DND-41 (cell line): ENCODE results near the gene SRD5A1.

Experiments used
- ATAC-seq: fragments of 200-7000 bp; cut with Tn5 transposase; 3 replicates; pipeline ENCODE4 v1.9.1; 2021; ENCODE audit warnings: low read depth; ENCODE audit not compliant: insufficient read depth
- DNase-seq: peaks from one replicate; pipeline ENCODE4 v3.0.0-alpha.2; 2020
- H2AFZ ChIP-seq: 2 replicates; pipeline ENCODE4 v1.6.0; 2012; ENCODE audit warnings: low read depth, low read length
- H3K27ac ChIP-seq: 2 replicates; pipeline ENCODE4 v1.5.1; 2012; ENCODE audit warnings: low read length, inconsistent platforms
- H3K27me3 ChIP-seq: fragments of 200-600 bp; sonication (generic); 2 replicates; pipeline ENCODE4 v1.6.0; 2012; ENCODE audit warnings: low read length, mild to moderate bottlenecking, inconsistent platforms; ENCODE audit not compliant: insufficient read depth, poor library complexity
- H3K36me3 ChIP-seq: 2 replicates; pipeline ENCODE4 v1.5.1; 2012; ENCODE audit warnings: low read length, inconsistent platforms; ENCODE audit not compliant: insufficient read depth
- H3K4me1 ChIP-seq: 2 replicates; pipeline ENCODE4 v1.5.1; 2012; ENCODE audit warnings: mild to moderate bottlenecking, low read length; ENCODE audit not compliant: insufficient read depth
- H3K4me2 ChIP-seq: 2 replicates; pipeline ENCODE4 v1.6.0; 2012; ENCODE audit warnings: mild to moderate bottlenecking, moderate library complexity, low read length, inconsistent platforms; ENCODE audit not compliant: insufficient read depth
- H3K4me3 ChIP-seq, 2 experiments: fragments of 200-600 bp in 1 of 2; shearing (Covaris generic) in 1 of 2; 2 replicates each; pipeline ENCODE4 v1.5.1; 2012 to 2016; ENCODE audit warnings: inconsistent platforms in 2 of 2, low read length in 2 of 2, mild to moderate bottlenecking in 2 of 2, low read depth in 1 of 2, moderate library complexity in 1 of 2
- H3K79me2 ChIP-seq: 2 replicates; pipeline ENCODE4 v1.6.0; 2012; ENCODE audit warnings: low read length, inconsistent platforms; ENCODE audit not compliant: insufficient read depth
- H3K9ac ChIP-seq: 2 replicates; pipeline ENCODE4 v1.6.0; 2012; ENCODE audit warnings: low read depth, mild to moderate bottlenecking, inconsistent platforms, low read length, moderate library complexity
- H3K9me3 ChIP-seq: 2 replicates; pipeline ENCODE4 v1.5.1; 2012; ENCODE audit warnings: low read length, moderate library complexity, mild to moderate bottlenecking, inconsistent platforms; ENCODE audit not compliant: insufficient read depth, severe bottlenecking
- H4K20me1 ChIP-seq: 2 replicates; pipeline ENCODE4 v1.6.0; 2012; ENCODE audit warnings: low read length; ENCODE audit not compliant: insufficient read depth
- EZH2 ChIP-seq: IDR thresholded peaks from 3 replicates; pipeline ENCODE4 v1.6.1; 2012; ENCODE audit warnings: borderline replicate concordance, low read depth, mild to moderate bottlenecking, moderate library complexity, low read length, inconsistent platforms; ENCODE audit not compliant: severe bottlenecking
- TF ChIP-seq, protein P1 (sequence below): IDR thresholded peaks from 2 replicates; pipeline ENCODE4 v1.5.1; 2012; ENCODE audit warnings: borderline replicate concordance, low read length, moderate library complexity, mild to moderate bottlenecking; ENCODE audit not compliant: poor library complexity, severe bottlenecking; ENCODE audit errors: extremely low read depth

The SRD5A1 gene

GRCh38 chr5:6634788-6635430, 1.7 kb downstream of the SRD5A1 start:
- H3K36me3 ChIP-seq = peaks cover 19% of the 10 kb centered on the region
- H3K9me3 ChIP-seq = no peaks in the 10 kb centered on the region
- H3K4me3 ChIP-seq = peak overlapping the region in 1 of 2 experiments; percentile 36; a peak in 1 of 4 replicates
- no peak for TF ChIP-seq EZH2
- TF ChIP-seq, protein P1, sequence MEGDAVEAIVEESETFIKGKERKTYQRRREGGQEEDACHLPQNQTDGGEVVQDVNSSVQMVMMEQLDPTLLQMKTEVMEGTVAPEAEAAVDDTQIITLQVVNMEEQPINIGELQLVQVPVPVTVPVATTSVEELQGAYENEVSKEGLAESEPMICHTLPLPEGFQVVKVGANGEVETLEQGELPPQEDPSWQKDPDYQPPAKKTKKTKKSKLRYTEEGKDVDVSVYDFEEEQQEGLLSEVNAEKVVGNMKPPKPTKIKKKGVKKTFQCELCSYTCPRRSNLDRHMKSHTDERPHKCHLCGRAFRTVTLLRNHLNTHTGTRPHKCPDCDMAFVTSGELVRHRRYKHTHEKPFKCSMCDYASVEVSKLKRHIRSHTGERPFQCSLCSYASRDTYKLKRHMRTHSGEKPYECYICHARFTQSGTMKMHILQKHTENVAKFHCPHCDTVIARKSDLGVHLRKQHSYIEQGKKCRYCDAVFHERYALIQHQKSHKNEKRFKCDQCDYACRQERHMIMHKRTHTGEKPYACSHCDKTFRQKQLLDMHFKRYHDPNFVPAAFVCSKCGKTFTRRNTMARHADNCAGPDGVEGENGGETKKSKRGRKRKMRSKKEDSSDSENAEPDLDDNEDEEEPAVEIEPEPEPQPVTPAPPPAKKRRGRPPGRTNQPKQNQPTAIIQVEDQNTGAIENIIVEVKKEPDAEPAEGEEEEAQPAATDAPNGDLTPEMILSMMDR = no peak
- H2AFZ ChIP-seq = no peak overlapping the region
- peaks cover 38% of the 10 kb centered on the region for H3K4me1 ChIP-seq
- ATAC-seq = no peak
- peak overlapping the region; percentile 31; the same call in 1 of the 2 replicates for H3K9ac ChIP-seq
- H3K27me3 ChIP-seq = no peaks in the 10 kb centered on the region
- no peak overlapping the region for H3K27ac ChIP-seq
- DNase-seq = no peak
- peaks cover 28% of the 10 kb centered on the region for H4K20me1 ChIP-seq
- H3K4me2 ChIP-seq = peak overlapping the region; percentile 87
- peaks cover 55% of the 10 kb centered on the region for H3K79me2 ChIP-seq

GRCh38 chr5:6636293-6636692, 3.1 kb downstream of the SRD5A1 start:
- TF ChIP-seq, protein P1 = no peak
- TF ChIP-seq EZH2 = no peak
- Histone ChIP-seq H3K9ac (no peak overlapping the region), H3K4me2 (no peak overlapping the region), H2AFZ (no peak overlapping the region), H3K9me3 (no peaks in the 10 kb centered on the region), H4K20me1 (peaks cover 14% of the 10 kb centered on the region), H3K27me3 (no peaks in the 10 kb centered on the region), H3K4me3 (no peak overlapping the region), H3K36me3 (peaks cover 5% of the 10 kb centered on the region), H3K4me1 (peaks cover 25% of the 10 kb centered on the region), H3K27ac (no peak overlapping the region), H3K79me2 (peaks cover 41% of the 10 kb centered on the region)
- DNase-seq = no peak
- no peak for ATAC-seq

DNA sequence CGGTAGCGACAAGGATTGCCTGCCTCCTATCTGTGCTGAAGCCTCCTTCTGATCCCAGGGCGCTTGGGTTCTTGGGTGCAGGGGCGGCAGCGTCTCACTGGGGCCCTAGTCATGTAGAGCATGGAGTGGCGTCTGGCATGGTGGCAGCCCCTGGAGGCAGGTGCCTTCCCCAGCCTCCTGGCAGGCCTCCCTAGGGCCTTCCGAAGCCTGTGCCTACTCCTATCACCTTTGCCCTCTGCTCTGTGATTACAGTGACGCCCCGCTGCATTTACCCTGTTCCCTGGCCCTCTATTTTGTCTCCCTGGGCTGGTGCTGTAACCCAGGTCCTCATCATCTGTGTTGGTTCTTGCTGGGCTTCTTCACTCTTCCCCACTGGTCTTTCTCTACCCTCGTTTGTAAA, 3.8 kb downstream of the SRD5A1 start:
- H3K4me2 ChIP-seq = no peak overlapping the region
- H3K27ac ChIP-seq = no peak overlapping the region
- no peak for TF ChIP-seq EZH2
- TF ChIP-seq, protein P1 = no peak
- H2AFZ ChIP-seq = no peak overlapping the region
- no peak for DNase-seq
- no peaks in the 10 kb centered on the region for H3K9me3 ChIP-seq
- no peak overlapping the region for H3K9ac ChIP-seq
- no peaks in the 10 kb centered on the region for H3K27me3 ChIP-seq
- peaks cover 33% of the 10 kb centered on the region for H3K79me2 ChIP-seq
- peaks cover 17% of the 10 kb centered on the region for H3K4me1 ChIP-seq
- no peak overlapping the region for H3K4me3 ChIP-seq
- H4K20me1 ChIP-seq = peaks cover 13% of the 10 kb centered on the region; the same call in 1 of the 2 replicates
- ATAC-seq = no peak
- no peaks in the 10 kb centered on the region for H3K36me3 ChIP-seq
